Stimulated activated CD4-positive, alpha-beta T cell treated with anti-CD3 and anti-CD28 coated beads, Interleukin-1b, Interleukin-23, amount 100 ng/mL, for 24 hours (primary cell): ENCODE data around the gene GH1.
"Not testable (repeated sequence)": the region's sequence is repeated elsewhere in the genome, so short reads cannot be mapped to it uniquely, and the experiment has no call there.

Experiments used
- DNase-seq, 4 experiments: peaks; one replicate each; pipeline ENCODE4 v3.0.0-alpha.2; 2020; ENCODE audit warnings: low read depth in 4 of 4, low spot score in 1 of 4

GH1 gene

DNA sequence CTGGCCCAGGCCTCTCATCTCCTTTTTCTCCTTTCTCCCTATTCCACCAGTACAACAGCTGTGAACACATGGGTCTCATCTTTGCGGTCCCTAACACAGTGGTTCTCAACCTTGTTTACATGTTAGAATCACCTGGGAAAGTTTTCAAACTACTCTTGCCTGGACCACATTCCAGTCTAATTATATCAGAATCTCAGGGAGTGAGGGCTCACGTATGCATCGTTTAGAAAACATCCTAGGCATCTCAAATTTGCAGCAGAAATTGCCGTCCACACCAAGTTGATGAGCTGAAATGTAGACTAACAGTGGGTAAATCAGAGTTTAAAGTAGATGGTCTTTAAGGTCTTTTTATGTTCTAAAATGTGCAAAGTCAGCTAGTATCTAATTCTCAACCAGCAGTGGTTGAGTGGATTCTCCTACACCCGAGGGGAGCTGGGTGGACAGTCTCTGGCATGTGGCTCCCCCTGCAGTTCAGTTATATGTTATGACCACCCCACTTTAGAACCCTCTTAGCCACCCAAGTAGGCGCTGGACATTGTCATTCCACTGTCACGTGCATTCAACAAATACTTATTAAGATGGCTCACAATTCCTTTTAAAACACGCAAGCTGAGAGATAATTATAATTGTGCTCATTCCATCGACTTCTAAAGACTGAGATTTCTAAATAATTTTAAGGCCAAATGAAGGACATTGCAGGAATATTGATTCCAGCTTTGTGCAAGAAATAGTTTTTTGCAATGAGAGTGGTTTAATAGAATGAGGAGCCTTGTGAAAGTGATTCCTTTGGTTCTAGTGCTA is 48.9 kb downstream of the GH1 start:
- not testable (repeated sequence) for DNase-seq
